ENCODE results near the gene ZBTB2. TPM values are rescaled to one million over a fixed set of nuclear protein-coding genes. Genes with fewer than 3 reads are reported as not detected.

ZBTB2 gene
- total and polyA plus RNA-seq, 10 of the 15 experiments (the other 5 are each of a cell fraction or from before 2014, with no cell fraction given): 4.2 to 21.9 (median 15.0) TPM

- Histone ChIP-seq H2AFZ (ENCODE audit: control insufficient read depth, low read depth, low read length) (no peak overlapping the region), H3K9ac (ENCODE audit: control insufficient read depth, insufficient read depth, low read length) (no peak overlapping the region), H3K79me2 (ENCODE audit: control insufficient read depth, insufficient read depth, low read length) (no peaks in the 10 kb centered on the region), H3K36me3 (ENCODE audit: control insufficient read depth in 2 of 2, insufficient read depth in 2 of 2, low read length in 1 of 2) (no peaks in the 10 kb centered on the region), H3K4me3 (no peak overlapping the region), H3K4me1 (ENCODE audit: control insufficient read depth, insufficient read depth, low read length) (no peaks in the 10 kb centered on the region), H4K20me1 (ENCODE audit: control insufficient read depth, insufficient read depth) (no peaks in the 10 kb centered on the region), H3K27me3 (replicated peaks in 1 of 2; ENCODE audit: control insufficient read depth in 2 of 2, insufficient read depth in 2 of 2, low read length in 1 of 2) (peaks cover 0 to 7% of the 10 kb centered on the region in 2 experiments; a peak in 2 of 4 replicates), H3K27ac (ENCODE audit: control insufficient read depth, insufficient read depth) (no peak overlapping the region), H3K9me3 (replicated peaks; ENCODE audit: control insufficient read depth, insufficient read depth, low read length) (no peaks in the 10 kb centered on the region), H3K4me2 (ENCODE audit: control insufficient read depth, insufficient read depth) (no peak overlapping the region)
- FAIRE-seq (no peak), ATAC-seq (no peak), DNase-seq (ENCODE audit: low read depth, low spot score) (no peak)
- ChIA-PET CTCF (interaction anchor here (0.6 to 7.7 kb wide), 6 partner anchors 9 to 911 kb away, joined by 3 to 369 read pairs (median 3); no protein-coding TSS in a partner anchor), SMC1A (ENCODE audit: uncharacterized antibody, unreplicated experiment) (interaction anchor here (7.2 to 9.5 kb wide), 2 partner anchors 306 to 429 kb away, joined by 128 to 200 read pairs; no protein-coding TSS in a partner anchor), RAD21 (ENCODE audit: unreplicated experiment) (interaction anchor here (1.7 to 7.3 kb wide), 2 partner anchors 13 to 429 kb away, joined by 4 to 180 read pairs; no protein-coding TSS in a partner anchor), POLR2A (no interaction called here)
- TF ChIP-seq SPI1 (IDR thresholded peaks at IDR 0.05; ENCODE audit: borderline replicate concordance, insufficient read depth, low read depth, low read length) (no peak), IRF5 (IDR thresholded peaks at IDR 0.05; ENCODE audit: borderline replicate concordance) (no peak), SP1 (IDR thresholded peaks at IDR 0.05; ENCODE audit: low read depth, low read length) (no peak)
- in situ Hi-C loops (cut with MboI) (loop anchor here (5.0 kb wide), 1 partner anchor 309 kb away; no protein-coding TSS in a partner anchor), intact Hi-C loops (cut with micrococcal nuclease; ENCODE audit: unreplicated experiment) (loop anchor here (5.0 kb wide), 1 partner anchor 499 kb away; no protein-coding TSS in a partner anchor)
- BruUV-seq (replicated peaks): no TSS peak
- 31% methylated on average over 1 of the region's 1 CpG for WGBS (ENCODE audit: insufficient coverage, insufficient replicate concordance, low lambda C conversion rate, missing lambda C conversion rate)
Observed at GRCh38 chr6:151321438-151321837, 69.9 kb downstream of the ZBTB2 start.

- ATAC-seq (no peak), DNase-seq (ENCODE audit: low read depth, low spot score) (no peak), FAIRE-seq (no peak)
- ChIA-PET RAD21 (ENCODE audit: unreplicated experiment) (no interaction called here), CTCF (interaction anchor here (1.0 kb wide), 1 partner anchor 305 kb away, joined by 3 read pairs; no protein-coding TSS in a partner anchor), SMC1A (ENCODE audit: uncharacterized antibody, unreplicated experiment) (interaction anchor here (1.0 to 9.5 kb wide), 3 partner anchors 305 to 925 kb away, joined by 3 to 200 read pairs (median 128); no protein-coding TSS in a partner anchor), POLR2A (no interaction called here)
- Histone ChIP-seq H2AFZ (ENCODE audit: control insufficient read depth, low read depth, low read length) (no peak overlapping the region), H3K27me3 (replicated peaks in 1 of 2; ENCODE audit: control insufficient read depth in 2 of 2, insufficient read depth in 2 of 2, low read length in 1 of 2) (peaks cover 0 to 3% of the 10 kb centered on the region in 2 experiments; a peak in 2 of 4 replicates), H3K79me2 (ENCODE audit: control insufficient read depth, insufficient read depth, low read length) (no peaks in the 10 kb centered on the region), H3K27ac (ENCODE audit: control insufficient read depth, insufficient read depth) (no peak overlapping the region), H3K4me1 (ENCODE audit: control insufficient read depth, insufficient read depth, low read length) (no peaks in the 10 kb centered on the region), H4K20me1 (ENCODE audit: control insufficient read depth, insufficient read depth) (no peaks in the 10 kb centered on the region), H3K9ac (ENCODE audit: control insufficient read depth, insufficient read depth, low read length) (no peak overlapping the region), H3K4me3 (no peak overlapping the region), H3K36me3 (ENCODE audit: control insufficient read depth in 2 of 2, insufficient read depth in 2 of 2, low read length in 1 of 2) (no peaks in the 10 kb centered on the region), H3K4me2 (ENCODE audit: control insufficient read depth, insufficient read depth) (no peak overlapping the region), H3K9me3 (replicated peaks; ENCODE audit: control insufficient read depth, insufficient read depth, low read length) (no peaks in the 10 kb centered on the region)
- BruUV-seq (replicated peaks): no TSS peak
- WGBS (ENCODE audit: insufficient coverage, insufficient replicate concordance, low lambda C conversion rate, missing lambda C conversion rate): 37% methylated on average over 7 of the region's 7 CpGs
- in situ Hi-C loops (cut with MboI): loop anchor here (5.0 kb wide), 1 partner anchor 308 kb away; no protein-coding TSS in a partner anchor
- intact Hi-C loops (cut with micrococcal nuclease; ENCODE audit: unreplicated experiment): loop anchor here (5.0 kb wide), 1 partner anchor 498 kb away; no protein-coding TSS in a partner anchor
- TF ChIP-seq RAD21 (IDR thresholded peaks at IDR 0.05; ENCODE audit: insufficient read depth, low read depth, low read length) (no peak), YY1 (IDR thresholded peaks at IDR 0.05; ENCODE audit: low read depth, low read length) (no peak), CHD2 (IDR thresholded peaks at IDR 0.05; ENCODE audit: borderline replicate concordance, low read depth, low read length) (no peak), CHD4 (IDR thresholded peaks at IDR 0.05) (no peak), NFXL1 (IDR thresholded peaks at IDR 0.05; ENCODE audit: borderline replicate concordance) (no peak), DPF2 (IDR thresholded peaks at IDR 0.05) (no peak), ZNF274 (IDR thresholded peaks at IDR 0.05; ENCODE audit: insufficient read depth, insufficient read length) (no peak), JUNB (IDR thresholded peaks at IDR 0.05) (no peak), CEBPZ (IDR thresholded peaks at IDR 0.05; ENCODE audit: low read depth, low read length) (no peak), BCL11A (IDR thresholded peaks at IDR 0.05; ENCODE audit: low read depth, low read length) (no peak), SRF (IDR thresholded peaks at IDR 0.05; ENCODE audit: low read depth in 2 of 2, low read length in 2 of 2) (no peak)
Observed at GRCh38 chr6:151320140-151320539, 71.2 kb downstream of the ZBTB2 start.
